Memory B cell (primary cell): ENCODE data around the gene NPDC1.
A peak's percentile ranks its signal among the peaks of the same experiment; 100 is the strongest.

Experiments
- ATAC-seq: fragments of 150-1000 bp; cut with Tn5 transposase; 2 replicates; pipeline ENCODE4 v1.10.0; 2021; ENCODE audit warnings: low read depth, mild to moderate bottlenecking, moderate library complexity
- DNase-seq, 2 donors: peaks; one replicate each; pipeline ENCODE4 v3.0.0; 2022; ENCODE audit warnings: low spot score in 2 of 2
- H3K27ac Mint-ChIP-seq: one replicate; pipeline ENCODE4 v1.8.0; 2022; ENCODE audit warnings: mild to moderate bottlenecking, moderate library complexity, mixed read lengths
- H3K27me3 Mint-ChIP-seq: one replicate; pipeline ENCODE4 v1.8.0; 2022; ENCODE audit warnings: mixed read lengths
- H3K36me3 Mint-ChIP-seq: one replicate; pipeline ENCODE4 v1.8.0; 2022; ENCODE audit warnings: mild to moderate bottlenecking, mixed read lengths
- H3K4me1 Mint-ChIP-seq: one replicate; pipeline ENCODE4 v1.8.0; 2022; ENCODE audit warnings: mixed read lengths
- H3K4me3 Mint-ChIP-seq: one replicate; pipeline ENCODE4 v1.8.0; 2022; ENCODE audit warnings: mild to moderate bottlenecking, moderate library complexity, mixed read lengths
- H3K9me3 Mint-ChIP-seq: one replicate; pipeline ENCODE4 v1.8.0; 2022; ENCODE audit warnings: mixed read lengths

NPDC1 gene

DNA sequence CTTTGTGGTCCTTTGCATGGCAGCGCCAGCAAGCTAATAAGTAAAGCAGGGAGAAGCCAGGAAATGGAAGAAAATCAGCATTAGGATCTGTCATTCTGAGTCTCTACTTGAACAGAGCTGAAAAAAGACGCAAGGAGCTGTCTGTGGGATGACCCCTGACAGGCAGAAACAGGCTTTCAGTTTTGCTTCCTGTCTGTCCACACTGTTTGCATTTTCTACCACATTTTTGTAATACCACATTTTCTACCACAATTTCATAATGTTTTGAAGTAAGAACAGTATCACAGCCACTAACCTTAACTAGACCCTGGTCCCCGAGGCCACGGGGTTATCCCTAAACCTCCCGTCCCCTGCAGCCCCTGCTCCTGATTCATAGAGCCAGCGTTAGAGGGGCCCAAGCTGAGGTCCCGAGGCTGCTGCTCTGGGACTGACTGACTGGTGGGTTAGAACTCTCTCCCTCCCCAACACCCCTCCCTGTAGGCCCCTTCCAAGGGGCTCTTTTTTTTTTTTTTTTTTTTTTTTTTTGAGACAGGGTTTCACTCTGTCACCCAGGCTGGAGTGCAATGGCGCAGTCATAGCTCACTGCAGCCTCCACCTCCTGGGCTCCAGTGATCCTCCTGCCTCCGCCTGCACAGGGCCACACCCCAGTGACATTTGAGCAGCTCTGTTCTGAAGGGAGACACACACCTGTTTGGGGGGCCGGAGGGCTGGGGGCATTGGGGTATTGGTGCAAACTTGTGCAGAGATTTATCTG, 45.6 kb downstream of the NPDC1 start:
- no peak for DNase-seq
- peak; percentile 76 for ATAC-seq
- Mint-ChIP-seq H3K36me3 (no peaks in the 10 kb centered on the region), H3K4me3 (peak overlapping the region; percentile 71), H3K27me3 (peaks cover 2% of the 10 kb centered on the region), H3K9me3 (peaks cover 3% of the 10 kb centered on the region), H3K4me1 (peaks cover 18% of the 10 kb centered on the region), H3K27ac (peak overlapping the region; percentile 75)

DNA sequence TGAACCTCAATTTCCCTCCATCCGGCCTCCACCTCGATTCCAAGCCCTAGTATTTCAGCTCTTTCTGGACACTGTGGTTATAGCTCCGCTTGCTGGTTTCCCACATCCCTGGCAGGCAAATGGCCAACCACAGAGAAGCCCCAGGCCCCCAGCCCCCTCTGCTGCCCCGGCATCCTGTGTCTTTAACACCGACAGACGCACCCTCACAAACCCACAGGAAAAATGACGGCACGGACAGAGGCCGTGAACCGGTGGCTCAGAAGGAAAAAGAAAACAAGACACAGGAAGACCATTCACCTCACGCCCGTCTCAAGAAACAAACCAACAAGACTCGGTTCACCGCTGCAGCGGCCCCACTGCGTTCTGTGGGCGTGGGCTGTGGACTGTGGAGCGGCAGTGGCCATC, 48.1 kb downstream of the NPDC1 start:
- no peak for DNase-seq
- Mint-ChIP-seq H3K4me3 (peak overlapping the region; percentile 46), H3K27me3 (peaks cover 2% of the 10 kb centered on the region), H3K27ac (peak overlapping the region; percentile 8), H3K9me3 (no peaks in the 10 kb centered on the region), H3K36me3 (no peaks in the 10 kb centered on the region), H3K4me1 (peaks cover 22% of the 10 kb centered on the region)
- no peak for ATAC-seq

DNA sequence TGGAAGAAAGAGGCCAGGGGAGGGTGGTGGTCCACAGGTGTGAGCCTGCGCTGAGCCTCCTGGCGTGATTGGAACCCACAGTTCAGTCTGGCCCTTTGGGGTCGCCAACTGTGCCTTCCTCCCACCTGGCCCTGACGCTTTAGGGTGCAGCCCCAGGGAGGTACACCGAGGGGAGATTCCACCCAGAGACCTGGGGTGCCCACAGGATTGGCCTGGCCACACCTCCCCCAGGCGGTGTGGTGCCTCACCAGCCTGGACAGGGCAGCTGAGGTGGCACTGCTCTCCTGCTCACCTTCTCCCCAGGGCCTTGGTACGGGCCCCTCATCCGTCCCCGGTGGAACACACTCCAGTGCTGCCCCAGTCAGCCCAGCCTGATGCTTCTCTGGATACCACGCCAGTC, 48.6 kb downstream of the NPDC1 start:
- Mint-ChIP-seq H3K36me3 (no peaks in the 10 kb centered on the region), H3K27me3 (peaks cover 2% of the 10 kb centered on the region), H3K4me1 (peaks cover 22% of the 10 kb centered on the region), H3K9me3 (no peaks in the 10 kb centered on the region), H3K4me3 (peak overlapping the region; percentile 46), H3K27ac (no peak overlapping the region)
- DNase-seq (no peak), ATAC-seq (no peak)

DNA sequence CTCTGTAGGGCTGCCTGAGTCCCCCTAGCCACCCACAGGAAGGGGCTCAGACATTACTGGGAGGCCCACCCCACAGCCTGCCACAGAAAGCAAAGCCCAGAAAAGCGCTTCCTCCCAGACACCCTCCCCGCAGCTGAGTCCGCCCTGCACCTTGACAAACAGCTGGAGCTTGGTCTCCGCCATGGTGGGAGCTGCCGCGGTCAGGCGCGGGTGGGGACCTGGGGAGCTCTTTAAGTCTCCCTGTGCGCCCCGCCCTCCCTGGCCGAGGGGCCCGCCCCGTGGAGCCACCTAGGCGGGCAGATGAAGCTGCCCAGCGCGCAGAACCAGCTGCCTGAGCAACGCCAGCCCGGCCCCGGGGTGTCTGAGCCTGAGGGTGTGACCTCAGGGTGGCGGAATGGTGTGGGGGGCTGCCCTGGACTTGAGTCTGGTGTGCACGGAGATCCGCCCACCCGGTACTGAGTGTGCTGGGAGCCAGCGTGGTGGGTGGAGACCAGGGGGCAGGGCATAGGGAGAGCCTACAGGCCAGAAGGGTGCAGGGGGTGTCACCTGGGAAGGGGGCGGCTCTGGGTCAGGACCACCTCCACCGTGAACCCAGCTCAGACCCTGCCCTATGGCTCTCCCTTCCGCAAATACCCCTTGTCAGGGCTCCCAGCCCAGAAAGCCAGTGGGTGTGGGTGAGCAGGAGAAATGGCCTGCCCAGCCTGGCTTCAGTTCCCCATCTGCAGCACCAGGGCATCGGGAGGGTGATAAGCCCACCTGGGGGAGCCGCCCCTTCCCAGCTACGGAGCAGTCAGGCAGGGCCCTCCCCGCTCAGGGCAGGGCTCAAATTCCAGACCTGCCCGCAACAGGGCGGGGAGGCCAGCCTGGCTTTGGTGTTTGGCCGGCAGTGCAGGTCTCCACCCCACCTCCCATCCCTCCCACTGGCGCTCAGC, 49.4 kb downstream of the NPDC1 start, which contains the start of gene CLIC3:
TSS of gene CLIC3 (minus strand) at position 208 of the 932 bp plus-strand sequence. CDS start at position 183, 25 bp downstream.
- DNase-seq (peak in 1 of 2 donors; percentile 55), ATAC-seq (no peak)
- Mint-ChIP-seq H3K4me1 (peaks cover 22% of the 10 kb centered on the region), H3K9me3 (no peaks in the 10 kb centered on the region), H3K27me3 (peaks cover 2% of the 10 kb centered on the region), H3K36me3 (no peaks in the 10 kb centered on the region), H3K4me3 (peak within 1 kb of the TSS; percentile 54), H3K27ac (no peak within 1 kb of the TSS)

DNA sequence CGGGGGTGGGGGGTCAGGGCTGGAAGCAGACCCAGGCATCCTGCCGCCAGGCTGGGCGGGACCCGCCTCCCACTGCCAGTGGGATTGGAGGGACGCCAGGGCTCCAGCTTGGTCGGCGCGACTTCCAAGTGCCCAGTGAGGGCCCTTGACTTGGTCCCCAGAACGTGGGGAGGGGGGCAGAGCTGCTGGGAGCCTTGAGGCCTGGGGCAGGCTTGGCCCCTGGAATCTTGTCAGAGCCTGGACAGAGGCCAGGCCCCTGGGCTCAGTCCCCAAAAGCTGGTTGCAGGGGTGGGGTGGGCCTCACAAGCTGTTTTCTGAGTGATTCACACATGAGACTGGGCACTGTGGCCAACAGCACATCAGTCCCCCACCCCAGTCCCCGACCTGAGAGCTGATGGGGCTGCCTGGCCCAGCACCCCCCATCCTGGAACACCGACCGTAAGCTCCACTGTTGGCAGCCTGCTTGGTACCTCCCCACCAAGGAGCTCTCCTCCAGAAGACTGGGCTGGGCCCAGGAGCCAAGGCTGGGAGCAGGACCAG, 50.1 kb downstream of the NPDC1 start:
- Mint-ChIP-seq H3K27me3 (peaks cover 2% of the 10 kb centered on the region), H3K36me3 (no peaks in the 10 kb centered on the region), H3K4me3 (no peak overlapping the region), H3K27ac (no peak overlapping the region), H3K9me3 (no peaks in the 10 kb centered on the region), H3K4me1 (peaks cover 23% of the 10 kb centered on the region)
- DNase-seq: no peak
- ATAC-seq: no peak

DNA sequence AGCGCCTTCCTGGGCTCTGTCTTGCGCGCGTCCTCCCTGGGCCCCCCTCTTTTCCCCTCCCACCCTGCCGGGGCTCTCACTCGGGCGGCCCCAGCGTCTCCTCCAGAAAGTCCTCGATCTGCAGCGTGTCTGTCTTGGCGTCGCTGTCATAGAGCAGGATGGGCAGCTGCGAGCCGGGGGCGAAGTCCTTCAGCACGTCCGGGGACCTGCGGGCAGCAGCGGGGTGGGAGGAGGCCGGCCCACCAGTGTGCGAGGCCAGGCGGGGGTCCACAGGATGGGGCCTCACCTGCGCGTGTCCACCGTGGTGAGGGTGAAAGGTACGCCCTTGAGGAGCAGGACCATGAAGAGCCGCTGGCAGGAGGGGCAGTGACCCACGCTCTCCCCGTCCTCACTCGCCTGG, 50.6 kb downstream of the NPDC1 start:
- peaks cover 23% of the 10 kb centered on the region for H3K4me1 Mint-ChIP-seq
- ATAC-seq (no peak), DNase-seq (no peak)
- H3K27me3 Mint-ChIP-seq: peaks cover 2% of the 10 kb centered on the region
- H3K36me3 Mint-ChIP-seq: no peaks in the 10 kb centered on the region
- no peaks in the 10 kb centered on the region for H3K9me3 Mint-ChIP-seq
- no peak overlapping the region for H3K27ac Mint-ChIP-seq
- H3K4me3 Mint-ChIP-seq: no peak overlapping the region

GRCh38 chr9:136994888-136995230, 51.1 kb downstream of the NPDC1 start:
- H3K36me3 Mint-ChIP-seq: no peaks in the 10 kb centered on the region
- DNase-seq (no peak), ATAC-seq (no peak)
- no peak overlapping the region for H3K4me3 Mint-ChIP-seq
- H3K9me3 Mint-ChIP-seq: no peaks in the 10 kb centered on the region
- H3K27me3 Mint-ChIP-seq: peaks cover 2% of the 10 kb centered on the region
- H3K27ac Mint-ChIP-seq: no peak overlapping the region
- H3K4me1 Mint-ChIP-seq: peaks cover 23% of the 10 kb centered on the region

GRCh38 chr9:136994180-136994887, 51.6 kb downstream of the NPDC1 start:
- Mint-ChIP-seq H3K4me1 (peaks cover 23% of the 10 kb centered on the region), H3K4me3 (no peak overlapping the region)

GRCh38 chr9:136992819-136993369, 53.1 kb downstream of the NPDC1 start:
- H3K27ac Mint-ChIP-seq: peak overlapping the region; percentile 90

More at GRCh38 chr9:136994180-136994887, 51.6 kb downstream of the NPDC1 start:
- no peak for DNase-seq
- Mint-ChIP-seq H3K27me3 (peaks cover 2% of the 10 kb centered on the region), H3K9me3 (no peaks in the 10 kb centered on the region), H3K27ac (peak overlapping the region; percentile 14), H3K36me3 (no peaks in the 10 kb centered on the region)
- no peak for ATAC-seq

DNA sequence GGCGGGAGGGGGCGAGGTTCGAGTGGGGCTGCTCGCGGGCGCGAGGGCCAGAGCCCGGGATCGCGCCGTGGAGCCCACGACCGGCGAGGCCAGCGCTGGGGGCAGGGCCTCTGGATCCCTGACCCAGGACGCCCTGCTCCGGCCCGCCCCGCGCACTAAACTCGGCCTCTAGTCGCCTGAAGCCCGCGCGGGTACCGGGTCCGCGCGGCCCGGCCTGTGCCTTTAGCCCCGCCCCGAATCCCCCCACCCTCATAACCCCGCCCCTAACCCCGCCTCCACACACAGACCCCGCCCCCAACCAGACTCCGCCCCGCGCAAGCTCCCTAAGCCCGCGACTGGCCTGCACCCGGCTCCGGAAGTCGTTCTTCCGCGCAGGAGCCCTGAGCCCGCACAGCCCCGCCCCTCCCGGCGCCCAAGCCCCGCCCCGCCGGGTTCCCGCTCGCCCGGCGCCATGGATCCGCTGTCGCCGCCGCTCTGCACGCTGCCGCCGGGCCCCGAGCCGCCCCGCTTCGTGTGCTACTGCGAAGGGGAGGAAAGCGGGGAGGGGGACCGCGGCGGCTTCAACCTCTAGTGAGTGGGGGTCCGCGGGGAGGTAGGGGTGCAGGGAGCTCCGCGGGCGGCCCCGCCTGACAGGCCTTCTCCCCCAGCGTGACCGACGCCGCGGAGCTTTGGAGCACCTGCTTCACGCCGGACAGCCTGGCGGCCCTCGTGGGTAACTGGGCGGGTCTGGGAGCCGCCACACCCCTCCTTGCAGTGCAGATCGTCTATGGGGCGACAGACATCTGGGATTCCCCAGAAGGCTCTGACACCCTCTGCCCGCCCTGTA, 53.8 kb downstream of the NPDC1 start, which contains the start of gene PAXX:
TSS of gene PAXX (plus strand) at position 430 of the 826 bp plus-strand sequence. CDS start at position 452, 22 bp downstream.
- Mint-ChIP-seq H3K27me3 (peaks cover 5% of the 10 kb centered on the region), H3K4me3 (peak within 1 kb of the TSS; percentile 89), H3K27ac (peak within 1 kb of the TSS; percentile 90), H3K4me1 (peaks cover 10% of the 10 kb centered on the region), H3K36me3 (no peaks in the 10 kb centered on the region), H3K9me3 (no peaks in the 10 kb centered on the region)
- ATAC-seq (peak; percentile 83), DNase-seq (peak; percentile 86 to 92)

More at GRCh38 chr9:136992819-136993369, 53.1 kb downstream of the NPDC1 start:
- no peaks in the 10 kb centered on the region for H3K36me3 Mint-ChIP-seq
- ATAC-seq: no peak
- H3K9me3 Mint-ChIP-seq: no peaks in the 10 kb centered on the region
- DNase-seq: no peak
- H3K4me3 Mint-ChIP-seq: peak overlapping the region; percentile 89
- H3K27me3 Mint-ChIP-seq: peaks cover 1% of the 10 kb centered on the region
- H3K4me1 Mint-ChIP-seq: peaks cover 15% of the 10 kb centered on the region

GRCh38 chr9:136990242-136990911, 55.6 kb downstream of the NPDC1 start:
- H3K4me1 Mint-ChIP-seq: peaks cover 7% of the 10 kb centered on the region
- H3K9me3 Mint-ChIP-seq: no peaks in the 10 kb centered on the region
- ATAC-seq (no peak), DNase-seq (no peak)
- no peaks in the 10 kb centered on the region for H3K36me3 Mint-ChIP-seq
- H3K27me3 Mint-ChIP-seq: peaks cover 9% of the 10 kb centered on the region
- H3K4me3 Mint-ChIP-seq: peak overlapping the region; percentile 53
- H3K27ac Mint-ChIP-seq: no peak overlapping the region
